Lower leg skin (tissue), 3 donors: Measurements from ENCODE around the gene PACS1.

Experiments
- POLR2A ChIP-seq, 2 donors: fragments of 450-650 bp; IDR thresholded peaks; one replicate each; pipeline ENCODE4 v1.6.1; 2016 to 2017; ENCODE audit warnings: antibody characterized with exemption in 2 of 2, mild to moderate bottlenecking in 1 of 2, moderate library complexity in 1 of 2
- TF ChIP-seq, protein P1 (sequence below), 3 donors: fragments of 450-650 bp; IDR thresholded peaks; one replicate each; pipeline ENCODE4 v1.5.1; 2016; ENCODE audit warnings: antibody characterized with exemption in 3 of 3, mild to moderate bottlenecking in 3 of 3, moderate library complexity in 2 of 3

DNA sequence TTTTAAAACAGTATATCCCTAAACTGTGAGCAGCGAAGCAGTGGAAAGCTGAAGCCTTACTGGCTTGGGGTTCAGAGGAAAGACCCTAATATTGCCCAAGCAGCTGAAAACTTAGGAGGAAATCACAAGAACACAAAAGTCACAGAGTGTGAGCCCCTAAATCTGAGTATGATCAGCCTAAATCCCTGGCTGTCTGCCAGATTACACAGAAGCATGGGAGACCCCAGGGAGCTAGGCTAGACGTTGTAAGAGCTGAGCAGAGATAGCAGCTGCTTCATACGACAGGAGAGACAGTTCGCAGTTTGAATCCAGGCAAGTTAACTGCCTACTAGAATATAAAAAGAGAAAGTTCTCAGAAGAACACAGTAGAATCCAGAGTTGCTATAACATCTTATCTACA is 81.2 kb downstream of the PACS1 start:
- TF ChIP-seq, protein P1, sequence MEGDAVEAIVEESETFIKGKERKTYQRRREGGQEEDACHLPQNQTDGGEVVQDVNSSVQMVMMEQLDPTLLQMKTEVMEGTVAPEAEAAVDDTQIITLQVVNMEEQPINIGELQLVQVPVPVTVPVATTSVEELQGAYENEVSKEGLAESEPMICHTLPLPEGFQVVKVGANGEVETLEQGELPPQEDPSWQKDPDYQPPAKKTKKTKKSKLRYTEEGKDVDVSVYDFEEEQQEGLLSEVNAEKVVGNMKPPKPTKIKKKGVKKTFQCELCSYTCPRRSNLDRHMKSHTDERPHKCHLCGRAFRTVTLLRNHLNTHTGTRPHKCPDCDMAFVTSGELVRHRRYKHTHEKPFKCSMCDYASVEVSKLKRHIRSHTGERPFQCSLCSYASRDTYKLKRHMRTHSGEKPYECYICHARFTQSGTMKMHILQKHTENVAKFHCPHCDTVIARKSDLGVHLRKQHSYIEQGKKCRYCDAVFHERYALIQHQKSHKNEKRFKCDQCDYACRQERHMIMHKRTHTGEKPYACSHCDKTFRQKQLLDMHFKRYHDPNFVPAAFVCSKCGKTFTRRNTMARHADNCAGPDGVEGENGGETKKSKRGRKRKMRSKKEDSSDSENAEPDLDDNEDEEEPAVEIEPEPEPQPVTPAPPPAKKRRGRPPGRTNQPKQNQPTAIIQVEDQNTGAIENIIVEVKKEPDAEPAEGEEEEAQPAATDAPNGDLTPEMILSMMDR (IDR thresholded peaks at IDR 0.05), result no peak
- TF ChIP-seq POLR2A (IDR thresholded peaks at IDR 0.05), result no peak
